C4-2B (cell line): Measurements from ENCODE around the gene PACRG.

Experiments used
- CTCF ChIP-seq: fragments of 450-650 bp; conservative IDR thresholded peaks from 2 replicates; pipeline ENCODE4 v1.5.1; 2017; ENCODE audit warnings: mild to moderate bottlenecking
- ZFX ChIP-seq: fragments of 450-650 bp; IDR thresholded peaks from 2 replicates; pipeline ENCODE4 v1.6.1; 2017

GRCh38 chr6:163038317-163038716 is 310.5 kb downstream of the PACRG start:
- TF ChIP-seq CTCF (no peak), ZFX (no peak)
